ENCODE measurements around the gene RYR1. TPM values are rescaled to one million over a fixed set of nuclear protein-coding genes. Genes with fewer than 3 reads are reported as not detected.

RYR1 gene
- total and polyA plus RNA-seq, 2 of the 13 experiments (the other 11 are each of a cell fraction or from before 2014, with no cell fraction given) = 0.03 TPM; not detected in 1

DNA sequence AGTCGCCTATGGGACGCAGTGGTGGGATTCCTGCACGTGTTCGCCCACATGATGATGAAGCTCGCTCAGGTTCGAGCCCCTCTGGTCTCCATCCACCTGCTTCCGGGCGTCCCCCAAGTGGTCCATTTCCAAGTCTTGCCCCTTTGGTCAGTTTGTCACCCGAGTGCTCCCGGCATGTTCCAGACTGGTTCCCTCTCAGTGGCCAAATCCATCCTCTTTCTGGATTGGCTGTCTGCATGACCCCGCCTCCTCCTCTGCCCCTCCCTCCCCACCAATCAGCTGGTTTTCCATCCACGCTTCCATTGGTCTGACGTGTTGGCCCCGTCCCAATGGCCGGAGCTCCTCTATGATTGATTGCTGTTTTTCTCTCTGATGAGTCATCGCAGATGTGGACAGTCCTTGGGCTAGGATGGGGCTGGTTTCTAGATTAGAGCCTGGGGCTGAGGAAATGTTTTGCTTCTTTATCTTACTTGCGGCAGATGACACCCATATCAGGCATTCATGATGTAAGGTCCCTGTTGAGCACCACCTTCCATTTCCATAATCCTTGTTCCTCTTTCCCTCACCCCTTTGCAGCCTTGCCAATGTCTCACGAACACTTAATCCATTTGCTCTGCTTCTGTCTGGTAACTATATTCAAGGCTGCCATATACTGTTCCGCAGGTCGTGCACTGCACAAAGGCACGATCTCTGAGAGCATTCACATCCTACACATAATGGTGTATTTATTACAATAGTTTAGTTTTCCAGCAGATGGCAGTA is 110.5 kb downstream of the RYR1 start (continued):
- TF ChIP-seq, protein P1, sequence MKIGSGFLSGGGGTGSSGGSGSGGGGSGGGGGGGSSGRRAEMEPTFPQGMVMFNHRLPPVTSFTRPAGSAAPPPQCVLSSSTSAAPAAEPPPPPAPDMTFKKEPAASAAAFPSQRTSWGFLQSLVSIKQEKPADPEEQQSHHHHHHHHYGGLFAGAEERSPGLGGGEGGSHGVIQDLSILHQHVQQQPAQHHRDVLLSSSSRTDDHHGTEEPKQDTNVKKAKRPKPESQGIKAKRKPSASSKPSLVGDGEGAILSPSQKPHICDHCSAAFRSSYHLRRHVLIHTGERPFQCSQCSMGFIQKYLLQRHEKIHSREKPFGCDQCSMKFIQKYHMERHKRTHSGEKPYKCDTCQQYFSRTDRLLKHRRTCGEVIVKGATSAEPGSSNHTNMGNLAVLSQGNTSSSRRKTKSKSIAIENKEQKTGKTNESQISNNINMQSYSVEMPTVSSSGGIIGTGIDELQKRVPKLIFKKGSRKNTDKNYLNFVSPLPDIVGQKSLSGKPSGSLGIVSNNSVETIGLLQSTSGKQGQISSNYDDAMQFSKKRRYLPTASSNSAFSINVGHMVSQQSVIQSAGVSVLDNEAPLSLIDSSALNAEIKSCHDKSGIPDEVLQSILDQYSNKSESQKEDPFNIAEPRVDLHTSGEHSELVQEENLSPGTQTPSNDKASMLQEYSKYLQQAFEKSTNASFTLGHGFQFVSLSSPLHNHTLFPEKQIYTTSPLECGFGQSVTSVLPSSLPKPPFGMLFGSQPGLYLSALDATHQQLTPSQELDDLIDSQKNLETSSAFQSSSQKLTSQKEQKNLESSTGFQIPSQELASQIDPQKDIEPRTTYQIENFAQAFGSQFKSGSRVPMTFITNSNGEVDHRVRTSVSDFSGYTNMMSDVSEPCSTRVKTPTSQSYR (CRISPR knock-in tag; IDR thresholded peaks at IDR 0.05; ENCODE audit: borderline replicate concordance) = no peak
- TF ChIP-seq MAZ (IDR thresholded peaks at IDR 0.05; ENCODE audit: borderline replicate concordance, low read depth, low read length) = no peak
- no peak for TF ChIP-seq MAZ (CRISPR knock-in tag; IDR thresholded peaks at IDR 0.05; ENCODE audit: low read depth)
- no peak for TF ChIP-seq ZNF567 (CRISPR knock-in tag; IDR thresholded peaks at IDR 0.05; ENCODE audit: borderline replicate concordance)
- TF ChIP-seq, protein P2, sequence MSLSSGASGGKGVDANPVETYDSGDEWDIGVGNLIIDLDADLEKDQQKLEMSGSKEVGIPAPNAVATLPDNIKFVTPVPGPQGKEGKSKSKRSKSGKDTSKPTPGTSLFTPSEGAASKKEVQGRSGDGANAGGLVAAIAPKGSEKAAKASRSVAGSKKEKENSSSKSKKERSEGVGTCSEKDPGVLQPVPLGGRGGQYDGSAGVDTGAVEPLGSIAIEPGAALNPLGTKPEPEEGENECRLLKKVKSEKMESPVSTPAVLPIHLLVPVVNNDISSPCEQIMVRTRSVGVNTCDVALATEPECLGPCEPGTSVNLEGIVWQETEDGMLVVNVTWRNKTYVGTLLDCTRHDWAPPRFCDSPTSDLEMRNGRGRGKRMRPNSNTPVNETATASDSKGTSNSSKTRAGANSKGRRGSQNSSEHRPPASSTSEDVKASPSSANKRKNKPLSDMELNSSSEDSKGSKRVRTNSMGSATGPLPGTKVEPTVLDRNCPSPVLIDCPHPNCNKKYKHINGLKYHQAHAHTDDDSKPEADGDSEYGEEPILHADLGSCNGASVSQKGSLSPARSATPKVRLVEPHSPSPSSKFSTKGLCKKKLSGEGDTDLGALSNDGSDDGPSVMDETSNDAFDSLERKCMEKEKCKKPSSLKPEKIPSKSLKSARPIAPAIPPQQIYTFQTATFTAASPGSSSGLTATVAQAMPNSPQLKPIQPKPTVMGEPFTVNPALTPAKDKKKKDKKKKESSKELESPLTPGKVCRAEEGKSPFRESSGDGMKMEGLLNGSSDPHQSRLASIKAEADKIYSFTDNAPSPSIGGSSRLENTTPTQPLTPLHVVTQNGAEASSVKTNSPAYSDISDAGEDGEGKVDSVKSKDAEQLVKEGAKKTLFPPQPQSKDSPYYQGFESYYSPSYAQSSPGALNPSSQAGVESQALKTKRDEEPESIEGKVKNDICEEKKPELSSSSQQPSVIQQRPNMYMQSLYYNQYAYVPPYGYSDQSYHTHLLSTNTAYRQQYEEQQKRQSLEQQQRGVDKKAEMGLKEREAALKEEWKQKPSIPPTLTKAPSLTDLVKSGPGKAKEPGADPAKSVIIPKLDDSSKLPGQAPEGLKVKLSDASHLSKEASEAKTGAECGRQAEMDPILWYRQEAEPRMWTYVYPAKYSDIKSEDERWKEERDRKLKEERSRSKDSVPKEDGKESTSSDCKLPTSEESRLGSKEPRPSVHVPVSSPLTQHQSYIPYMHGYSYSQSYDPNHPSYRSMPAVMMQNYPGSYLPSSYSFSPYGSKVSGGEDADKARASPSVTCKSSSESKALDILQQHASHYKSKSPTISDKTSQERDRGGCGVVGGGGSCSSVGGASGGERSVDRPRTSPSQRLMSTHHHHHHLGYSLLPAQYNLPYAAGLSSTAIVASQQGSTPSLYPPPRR (CRISPR knock-in tag; IDR thresholded peaks at IDR 0.05; ENCODE audit: borderline replicate concordance) = no peak
